Fibroblast of pulmonary artery (primary cell): Measurements from ENCODE around the gene GNG7.

Experiments used
- DNase-seq: peaks from one replicate; pipeline ENCODE4 v3.0.0-alpha.2; 2010; ENCODE audit warnings: low read depth
- H3K4me3 ChIP-seq: replicated peaks from 2 replicates; pipeline ENCODE4 v1.5.1; 2011; ENCODE audit warnings: low read depth, mild to moderate bottlenecking, control low read depth, low read length, moderate library complexity
- CTCF ChIP-seq: IDR thresholded peaks from 2 replicates; pipeline ENCODE4 v1.5.1; 2011; ENCODE audit warnings: mild to moderate bottlenecking, control low read depth, low read length, inconsistent platforms; ENCODE audit errors: missing control alignments

The GNG7 gene

DNA sequence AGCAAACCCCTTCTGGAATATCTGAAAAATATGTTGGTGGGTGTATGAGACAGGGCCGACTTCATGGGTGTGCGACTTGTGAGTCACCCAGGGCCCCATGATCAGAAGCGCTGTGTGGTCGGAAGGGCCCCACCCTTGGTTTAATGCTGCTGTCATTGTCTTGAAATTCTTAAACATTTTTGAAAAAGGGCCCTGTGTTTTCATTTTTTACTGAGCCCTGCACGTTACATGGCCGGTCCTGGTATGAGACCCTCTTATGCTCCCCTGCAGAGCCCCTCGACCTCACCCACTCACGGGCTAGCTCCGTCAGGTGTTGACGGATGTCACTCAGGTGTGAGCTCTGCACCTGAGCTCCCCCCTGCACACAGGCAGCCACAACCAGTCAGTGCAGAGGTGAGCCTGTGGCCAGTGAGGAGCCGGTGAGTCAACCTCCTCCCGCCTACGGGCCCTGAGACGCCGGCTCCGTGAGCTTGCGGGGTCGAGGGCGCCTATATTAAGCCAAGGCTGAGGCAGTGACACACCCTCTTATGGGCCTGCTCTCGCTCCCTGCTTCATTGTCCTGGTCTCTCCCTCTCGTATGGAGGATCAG, 198.9 kb downstream of the GNG7 start:
- TF ChIP-seq CTCF = no peak
- peak; percentile 60 for DNase-seq
- no peak overlapping the region for H3K4me3 ChIP-seq

DNA sequence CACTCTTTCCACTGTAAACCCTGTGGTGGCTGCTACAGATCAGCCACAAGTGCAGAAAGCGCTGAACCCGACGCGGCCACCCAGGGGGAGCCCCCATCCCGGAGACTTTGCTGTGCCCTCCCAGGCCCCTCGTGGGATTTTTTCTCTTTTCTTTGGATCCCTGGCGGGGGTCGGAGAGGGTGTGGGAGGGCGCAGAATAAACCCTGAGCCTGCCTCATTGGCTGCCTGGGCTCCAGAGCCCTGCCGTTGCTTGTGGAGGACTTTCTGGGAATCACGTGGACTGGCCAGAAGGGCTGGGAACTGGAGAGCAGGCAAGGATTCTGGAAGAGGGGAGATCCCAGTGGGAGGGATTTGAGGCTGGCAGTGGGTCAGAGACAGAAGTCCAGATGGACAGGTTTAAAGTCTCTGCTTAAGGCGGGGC, 201.6 kb downstream of the GNG7 start:
- DNase-seq = no peak
- H3K4me3 ChIP-seq = no peak overlapping the region
- no peak for TF ChIP-seq CTCF

DNA sequence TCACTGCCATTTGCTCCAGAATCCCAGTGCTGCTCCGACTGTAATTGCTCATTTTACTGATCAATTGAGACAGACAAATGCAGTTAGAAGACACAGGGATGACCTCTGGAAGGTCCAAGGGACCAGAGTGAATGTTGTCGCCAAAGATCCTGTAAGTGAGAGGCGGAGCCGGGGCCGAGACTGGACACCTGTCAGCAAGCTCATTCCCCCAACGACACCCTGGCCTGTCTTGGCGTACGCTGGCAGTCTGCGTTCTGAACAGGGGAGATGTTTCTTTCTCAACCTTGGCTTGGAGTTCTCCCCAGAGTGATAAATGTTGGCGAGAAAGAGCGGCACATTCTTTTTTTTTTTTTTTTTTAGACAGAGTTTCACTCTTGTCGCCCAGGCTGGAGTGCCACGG, 202.3 kb downstream of the GNG7 start:
- no peak for DNase-seq
- H3K4me3 ChIP-seq = no peak overlapping the region
- TF ChIP-seq CTCF = no peak

DNA sequence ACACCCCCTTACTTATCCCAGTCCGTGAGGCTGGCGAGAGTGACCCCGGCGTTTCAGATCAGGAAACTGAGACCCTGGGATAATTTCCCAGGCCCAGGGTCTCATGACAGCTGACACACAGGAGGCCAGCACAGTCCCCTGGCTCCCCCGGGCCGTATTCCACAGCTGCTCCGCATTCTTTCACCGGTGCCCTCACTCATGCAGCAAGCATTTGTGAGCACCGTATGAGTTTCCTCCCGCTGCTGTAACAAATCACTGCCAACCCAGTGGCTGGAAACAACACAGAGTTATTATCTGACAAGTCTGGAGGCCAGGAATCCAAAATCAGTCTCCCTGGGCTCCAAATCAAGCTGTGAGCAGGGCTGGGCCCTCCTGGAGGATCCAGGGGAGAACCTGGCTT, 205.3 kb downstream of the GNG7 start:
- DNase-seq = no peak
- no peak overlapping the region for H3K4me3 ChIP-seq
- no peak for TF ChIP-seq CTCF

DNA sequence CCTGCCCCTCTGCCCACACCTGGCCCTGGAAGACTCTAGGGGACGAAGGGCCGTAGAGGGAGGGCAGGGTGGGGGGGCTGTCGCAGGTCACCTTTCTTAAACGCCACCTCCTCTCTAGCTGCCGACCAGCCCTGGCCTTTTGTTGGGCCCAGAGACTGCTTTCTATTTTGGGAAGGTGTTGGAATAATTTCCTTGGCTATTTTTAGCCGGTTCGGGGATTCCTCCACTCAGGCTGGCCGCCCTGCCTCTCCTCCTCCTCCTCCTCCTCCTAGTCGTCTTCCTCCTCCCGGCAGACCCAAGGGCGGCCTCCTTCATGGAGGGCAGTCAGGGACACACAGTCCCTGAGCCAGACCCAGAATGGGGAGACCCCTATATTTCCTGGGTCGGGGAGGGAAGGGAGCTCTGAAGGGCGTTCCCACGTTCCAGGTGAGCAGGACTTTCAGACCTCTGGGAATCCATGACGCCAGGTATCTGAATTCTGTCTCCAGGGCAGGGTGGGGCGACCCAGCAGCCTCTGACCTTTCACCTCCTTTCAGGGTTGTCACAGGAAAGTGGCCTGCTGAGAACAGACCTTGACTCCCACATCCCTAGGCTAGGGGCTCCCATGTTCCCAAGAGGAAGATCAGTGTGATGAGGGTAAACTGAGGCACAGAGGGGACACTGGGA, 206.7 kb downstream of the GNG7 start:
- DNase-seq = no peak
- no peak for TF ChIP-seq CTCF
- H3K4me3 ChIP-seq = no peak overlapping the region

GRCh38 chr19:2495130-2495641, 207.3 kb downstream of the GNG7 start:
- peak; percentile 69 for DNase-seq
- peak overlapping the region; percentile 55 for H3K4me3 ChIP-seq
- TF ChIP-seq CTCF = no peak
